Esophagus muscularis mucosa (tissue), 3 donors: Measurements from ENCODE around the gene B3GLCT.

Source experiments
- EP300 ChIP-seq: sonication (generic); formaldehyde crosslinking; IDR thresholded peaks from one replicate; pipeline ENCODE4 v1.6.1; 2017; ENCODE audit warnings: antibody characterized with exemption
- TF ChIP-seq, protein P1 (sequence below), 3 experiments: fragments of 200-600 bp in 2 of 3; fragments of 450-650 bp in 1 of 3; sonication (generic) in 2 of 3; IDR thresholded peaks; one replicate each; pipeline ENCODE4 v1.5.1; 2017 to 2019; ENCODE audit warnings: antibody characterized with exemption in 3 of 3, mild to moderate bottlenecking in 2 of 3, moderate library complexity in 1 of 3

- TF ChIP-seq, protein P1, sequence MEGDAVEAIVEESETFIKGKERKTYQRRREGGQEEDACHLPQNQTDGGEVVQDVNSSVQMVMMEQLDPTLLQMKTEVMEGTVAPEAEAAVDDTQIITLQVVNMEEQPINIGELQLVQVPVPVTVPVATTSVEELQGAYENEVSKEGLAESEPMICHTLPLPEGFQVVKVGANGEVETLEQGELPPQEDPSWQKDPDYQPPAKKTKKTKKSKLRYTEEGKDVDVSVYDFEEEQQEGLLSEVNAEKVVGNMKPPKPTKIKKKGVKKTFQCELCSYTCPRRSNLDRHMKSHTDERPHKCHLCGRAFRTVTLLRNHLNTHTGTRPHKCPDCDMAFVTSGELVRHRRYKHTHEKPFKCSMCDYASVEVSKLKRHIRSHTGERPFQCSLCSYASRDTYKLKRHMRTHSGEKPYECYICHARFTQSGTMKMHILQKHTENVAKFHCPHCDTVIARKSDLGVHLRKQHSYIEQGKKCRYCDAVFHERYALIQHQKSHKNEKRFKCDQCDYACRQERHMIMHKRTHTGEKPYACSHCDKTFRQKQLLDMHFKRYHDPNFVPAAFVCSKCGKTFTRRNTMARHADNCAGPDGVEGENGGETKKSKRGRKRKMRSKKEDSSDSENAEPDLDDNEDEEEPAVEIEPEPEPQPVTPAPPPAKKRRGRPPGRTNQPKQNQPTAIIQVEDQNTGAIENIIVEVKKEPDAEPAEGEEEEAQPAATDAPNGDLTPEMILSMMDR (IDR thresholded peaks at IDR 0.05): no peak
- TF ChIP-seq EP300: no peak
Observed at GRCh38 chr13:31245598-31246373, 46.0 kb downstream of the B3GLCT start.
